Hematopoietic multipotent progenitor cell treated with erythropoietin and hydrocortisone succinate and interleukin-3 and kit ligand, for 17 days (in vitro differentiated cells): ENCODE results near the gene EZR.

Source experiments
- DNase-seq: peaks from one replicate; pipeline ENCODE4 v3.0.0-alpha.2; 2015; ENCODE audit warnings: low spot score

Gene EZR

GRCh38 chr6:158760618-158761250, 58.4 kb downstream of the EZR start:
- no peak for DNase-seq

GRCh38 chr6:158759966-158760617, 59.1 kb downstream of the EZR start:
- DNase-seq = no peak

- DNase-seq = no peak
Observed at GRCh38 chr6:158758941-158759479, 60.2 kb downstream of the EZR start.

GRCh38 chr6:158758451-158758860, 60.7 kb downstream of the EZR start:
- no peak for DNase-seq

GRCh38 chr6:158757753-158758090, 61.4 kb downstream of the EZR start:
- DNase-seq = no peak

GRCh38 chr6:158756977-158757752, 62.0 kb downstream of the EZR start:
- no peak for DNase-seq

GRCh38 chr6:158756126-158756525, 63.0 kb downstream of the EZR start:
- DNase-seq = no peak

GRCh38 chr6:158755636-158756035, 63.5 kb downstream of the EZR start:
- no peak for DNase-seq

GRCh38 chr6:158754738-158755137, 64.4 kb downstream of the EZR start:
- DNase-seq = no peak

GRCh38 chr6:158753811-158754210, 65.4 kb downstream of the EZR start:
- no peak for DNase-seq

GRCh38 chr6:158752613-158753012, 66.6 kb downstream of the EZR start:
- no peak for DNase-seq

- no peak for DNase-seq
Observed at GRCh38 chr6:158751921-158752320, 67.2 kb downstream of the EZR start.

- DNase-seq = no peak
Observed at GRCh38 chr6:158751224-158751623, 67.9 kb downstream of the EZR start.

- DNase-seq = no peak
Observed at GRCh38 chr6:158744986-158745430, 74.2 kb downstream of the EZR start.

GRCh38 chr6:158743033-158743651, 76.0 kb downstream of the EZR start:
- no peak for DNase-seq

- no peak for DNase-seq
Observed at GRCh38 chr6:158739673-158740072, 79.5 kb downstream of the EZR start.

- no peak for DNase-seq
Observed at GRCh38 chr6:158737710-158738615, 81.2 kb downstream of the EZR start.

- no peak for DNase-seq
Observed at GRCh38 chr6:158737082-158737709, 82.0 kb downstream of the EZR start.

- DNase-seq = no peak
Observed at GRCh38 chr6:158735009-158735408, 84.2 kb downstream of the EZR start.

- DNase-seq = no peak
Observed at GRCh38 chr6:158730541-158730907, 88.6 kb downstream of the EZR start.

- no peak for DNase-seq
Observed at GRCh38 chr6:158729906-158730540, 89.1 kb downstream of the EZR start.
